Erythroblast (primary cell): ENCODE data around the gene CRCP.

ENCODE experiments used
- GATA1 ChIP-seq: IDR thresholded peaks from 2 replicates; pipeline ENCODE4 v1.6.1; 2011; ENCODE audit warnings: low read depth, mild to moderate bottlenecking, control low read depth, low read length, moderate library complexity
- POLR2A ChIP-seq: IDR thresholded peaks from 2 replicates; pipeline ENCODE4 v1.6.1; 2011; ENCODE audit warnings: mild to moderate bottlenecking, low read length

- TF ChIP-seq POLR2A (no peak), GATA1 (no peak)
Observed at GRCh38 chr7:66083677-66084076, 31.0 kb upstream of the CRCP start.
